ENCODE data around the gene CDO1. TPM values are rescaled to one million over a fixed set of nuclear protein-coding genes. Genes with fewer than 3 reads are reported as not detected.

CDO1 gene
- total and polyA plus RNA-seq, 4 donors = 2.9 to 31.7 (median 4.8) TPM

DNA sequence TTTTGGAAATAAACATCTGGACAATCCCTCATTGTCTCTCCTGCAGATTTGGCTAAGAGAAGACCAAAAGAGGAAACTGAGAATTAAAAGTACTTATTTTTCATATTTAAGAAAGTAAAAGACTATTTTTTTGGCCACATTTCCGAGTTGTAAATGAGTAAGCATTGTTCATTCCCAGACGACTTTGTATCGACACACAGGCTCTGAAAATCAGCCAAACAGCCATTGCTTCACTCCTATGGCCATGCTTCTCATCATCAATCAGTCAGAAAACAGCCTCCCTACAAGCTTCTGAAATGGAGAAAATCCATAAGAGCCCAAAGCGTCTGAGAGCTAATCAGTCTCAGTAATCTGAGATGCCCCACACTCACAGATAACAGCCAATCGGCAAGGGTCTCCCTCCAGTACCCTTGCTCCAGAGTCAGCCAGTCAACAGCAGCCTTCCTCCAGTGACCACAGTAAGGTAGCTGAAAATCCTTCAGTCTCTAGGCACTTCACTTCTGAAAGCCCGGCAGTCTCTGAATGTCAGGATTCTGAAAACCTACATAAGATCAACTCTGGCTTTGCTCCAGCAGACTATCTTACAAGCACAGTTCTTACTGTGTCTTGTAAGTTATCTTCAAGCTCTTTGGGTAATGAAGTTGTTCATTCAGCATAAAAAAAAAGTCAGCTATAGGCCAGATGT, 30.9 kb downstream of the CDO1 start:
- no peak overlapping the region for H3K4me3 ChIP-seq
- no peak overlapping the region for H3K27ac ChIP-seq (ENCODE audit: low read depth in 1 of 2, low read length in 1 of 2)
- H3K36me3 ChIP-seq (ENCODE audit: control insufficient read depth in 4 of 4, insufficient read depth in 4 of 4, low read length in 4 of 4) = no peaks in the 10 kb centered on the region
- whole genome bisulfite sequencing, 2 donors = 46 to 49% methylated on average over 6 of the region's 6 CpGs
- DNase-seq (peak in 1 of 3 donors; percentile 43), ATAC-seq (ENCODE audit: insufficient read depth, low FRiP score) (no peak)
- no peak overlapping the region for H3K9ac ChIP-seq (ENCODE audit: insufficient read depth in 1 of 2, low read length in 2 of 2)
- no peaks in the 10 kb centered on the region for H3K27me3 ChIP-seq (ENCODE audit: control insufficient read depth in 3 of 3, insufficient read depth in 3 of 3, low read length in 2 of 3)
- H3K9me3 ChIP-seq (ENCODE audit: control insufficient read depth in 4 of 4, insufficient read depth in 3 of 4, low read length in 3 of 4) = peaks cover 0 to 2% (median 0%) of the 10 kb centered on the region in 4 donors
- TF ChIP-seq, protein P1, sequence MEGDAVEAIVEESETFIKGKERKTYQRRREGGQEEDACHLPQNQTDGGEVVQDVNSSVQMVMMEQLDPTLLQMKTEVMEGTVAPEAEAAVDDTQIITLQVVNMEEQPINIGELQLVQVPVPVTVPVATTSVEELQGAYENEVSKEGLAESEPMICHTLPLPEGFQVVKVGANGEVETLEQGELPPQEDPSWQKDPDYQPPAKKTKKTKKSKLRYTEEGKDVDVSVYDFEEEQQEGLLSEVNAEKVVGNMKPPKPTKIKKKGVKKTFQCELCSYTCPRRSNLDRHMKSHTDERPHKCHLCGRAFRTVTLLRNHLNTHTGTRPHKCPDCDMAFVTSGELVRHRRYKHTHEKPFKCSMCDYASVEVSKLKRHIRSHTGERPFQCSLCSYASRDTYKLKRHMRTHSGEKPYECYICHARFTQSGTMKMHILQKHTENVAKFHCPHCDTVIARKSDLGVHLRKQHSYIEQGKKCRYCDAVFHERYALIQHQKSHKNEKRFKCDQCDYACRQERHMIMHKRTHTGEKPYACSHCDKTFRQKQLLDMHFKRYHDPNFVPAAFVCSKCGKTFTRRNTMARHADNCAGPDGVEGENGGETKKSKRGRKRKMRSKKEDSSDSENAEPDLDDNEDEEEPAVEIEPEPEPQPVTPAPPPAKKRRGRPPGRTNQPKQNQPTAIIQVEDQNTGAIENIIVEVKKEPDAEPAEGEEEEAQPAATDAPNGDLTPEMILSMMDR (IDR thresholded peaks at IDR 0.05; ENCODE audit: control extremely low read depth, extremely low read depth) = no peak
- H3K4me1 ChIP-seq (ENCODE audit: control insufficient read depth in 5 of 5, insufficient read depth in 5 of 5, low read length in 5 of 5) = peaks cover 0 to 7% (median 0%) of the 10 kb centered on the region in 5 donors

DNA sequence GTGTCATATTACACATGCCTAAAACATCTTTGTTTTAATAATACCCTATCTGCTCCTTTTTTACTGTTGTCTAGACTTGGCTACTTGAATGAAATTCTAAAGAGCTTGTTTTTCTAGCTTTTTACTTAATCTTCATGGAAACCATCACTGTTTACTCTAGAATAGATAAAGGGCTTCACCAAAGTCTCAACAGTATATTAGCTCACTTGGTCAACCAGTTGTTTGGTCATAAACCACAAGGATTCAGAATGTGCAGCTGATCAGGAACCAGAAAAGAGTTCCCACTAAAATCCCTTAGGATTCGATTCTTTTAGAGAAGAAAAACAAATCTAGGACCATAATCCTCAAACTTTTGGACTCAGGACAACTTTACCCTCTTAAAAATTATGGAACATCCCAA, 38.0 kb downstream of the CDO1 start:
- Histone ChIP-seq H3K9me3 (ENCODE audit: control insufficient read depth in 4 of 4, insufficient read depth in 3 of 4, low read length in 3 of 4) (no peaks in the 10 kb centered on the region), H3K9ac (ENCODE audit: insufficient read depth in 1 of 2, low read length in 2 of 2) (no peak overlapping the region), H3K4me3 (no peak overlapping the region), H3K4me1 (ENCODE audit: control insufficient read depth in 5 of 5, insufficient read depth in 5 of 5, low read length in 5 of 5) (no peaks in the 10 kb centered on the region), H3K27me3 (ENCODE audit: control insufficient read depth in 3 of 3, insufficient read depth in 3 of 3, low read length in 2 of 3) (no peaks in the 10 kb centered on the region), H3K36me3 (ENCODE audit: control insufficient read depth in 4 of 4, insufficient read depth in 4 of 4, low read length in 4 of 4) (no peaks in the 10 kb centered on the region), H3K27ac (ENCODE audit: low read depth in 1 of 2, low read length in 1 of 2) (no peak overlapping the region)
- WGBS, 2 donors = 59 to 70% methylated on average over 1 of the region's 1 CpG
- TF ChIP-seq, protein P1 (IDR thresholded peaks at IDR 0.05; ENCODE audit: control extremely low read depth, extremely low read depth) = no peak
- ATAC-seq (ENCODE audit: insufficient read depth, low FRiP score) (no peak), DNase-seq (no peak)

DNA sequence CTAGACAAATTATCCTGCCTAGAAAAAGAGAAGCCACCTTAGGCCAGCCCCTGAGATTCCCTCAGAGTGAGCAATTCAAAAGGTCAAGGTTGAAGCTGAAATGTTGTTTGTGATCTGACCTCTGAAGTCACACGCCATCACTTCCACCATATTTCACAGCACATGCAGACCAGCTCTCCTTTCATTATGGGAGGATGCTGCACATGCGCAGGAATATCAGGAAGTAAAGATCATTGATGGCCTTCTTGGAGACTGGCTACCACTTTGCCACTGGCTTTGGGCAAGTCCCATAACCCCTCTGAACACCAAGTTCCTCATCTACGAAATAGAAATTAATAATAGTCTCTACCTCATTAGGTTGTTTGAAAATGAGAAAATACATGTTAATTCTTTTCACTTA, 39.5 kb downstream of the CDO1 start:
- TF ChIP-seq, protein P1 (IDR thresholded peaks at IDR 0.05; ENCODE audit: control extremely low read depth, extremely low read depth) = no peak
- Histone ChIP-seq H3K27me3 (ENCODE audit: control insufficient read depth in 3 of 3, insufficient read depth in 3 of 3, low read length in 2 of 3) (no peaks in the 10 kb centered on the region), H3K9ac (ENCODE audit: insufficient read depth in 1 of 2, low read length in 2 of 2) (no peak overlapping the region), H3K9me3 (ENCODE audit: control insufficient read depth in 4 of 4, insufficient read depth in 3 of 4, low read length in 3 of 4) (no peaks in the 10 kb centered on the region), H3K4me1 (ENCODE audit: control insufficient read depth in 5 of 5, insufficient read depth in 5 of 5, low read length in 5 of 5) (peaks cover 0 to 3% (median 0%) of the 10 kb centered on the region in 5 donors), H3K4me3 (no peak overlapping the region), H3K27ac (ENCODE audit: low read depth in 1 of 2, low read length in 1 of 2) (no peak overlapping the region), H3K36me3 (ENCODE audit: control insufficient read depth in 4 of 4, insufficient read depth in 4 of 4, low read length in 4 of 4) (no peaks in the 10 kb centered on the region)
- ATAC-seq (ENCODE audit: insufficient read depth, low FRiP score) = no peak
- 88 to 91% methylated on average over 3 of the region's 3 CpGs for WGBS, 2 donors
- DNase-seq = no peak

DNA sequence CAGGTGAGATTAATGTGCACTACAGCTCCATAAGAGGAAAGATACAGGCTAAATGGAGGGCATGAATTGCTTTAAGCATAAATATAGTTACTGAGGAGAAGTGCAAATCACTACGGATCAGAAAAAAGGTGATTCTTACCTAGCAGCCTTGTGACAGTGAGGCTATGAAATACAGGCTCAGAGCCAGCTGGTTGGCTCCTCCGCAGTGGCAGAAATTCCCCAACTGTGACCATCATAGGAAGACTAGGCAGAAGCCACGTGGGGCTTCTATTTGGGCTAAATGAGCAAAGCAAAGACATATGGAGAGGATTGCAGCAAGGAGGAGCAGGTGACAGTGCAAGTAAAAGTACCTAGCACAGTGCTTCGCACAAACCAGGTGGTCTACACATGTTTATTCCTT, 40.5 kb downstream of the CDO1 start:
- Histone ChIP-seq H3K27me3 (ENCODE audit: control insufficient read depth in 3 of 3, insufficient read depth in 3 of 3, low read length in 2 of 3) (no peaks in the 10 kb centered on the region), H3K4me1 (ENCODE audit: control insufficient read depth in 5 of 5, insufficient read depth in 5 of 5, low read length in 5 of 5) (peaks cover 0 to 4% (median 0%) of the 10 kb centered on the region in 5 donors), H3K36me3 (ENCODE audit: control insufficient read depth in 4 of 4, insufficient read depth in 4 of 4, low read length in 4 of 4) (no peaks in the 10 kb centered on the region), H3K4me3 (no peak overlapping the region), H3K27ac (ENCODE audit: low read depth in 1 of 2, low read length in 1 of 2) (no peak overlapping the region), H3K9ac (ENCODE audit: insufficient read depth in 1 of 2, low read length in 2 of 2) (no peak overlapping the region), H3K9me3 (ENCODE audit: control insufficient read depth in 4 of 4, insufficient read depth in 3 of 4, low read length in 3 of 4) (no peaks in the 10 kb centered on the region)
- TF ChIP-seq, protein P1 (IDR thresholded peaks at IDR 0.05; ENCODE audit: control extremely low read depth, extremely low read depth) = no peak
- WGBS, 2 donors = 78% methylated on average over 4 of the region's 4 CpGs
- ATAC-seq (ENCODE audit: insufficient read depth, low FRiP score) = no peak
- DNase-seq = no peak

All from lung (tissue), 12 donors.